ENCODE results near the gene CBFA2T2. TPM values are rescaled to one million over a fixed set of nuclear protein-coding genes. Genes with fewer than 3 reads are reported as not detected.

CBFA2T2 gene
- total and polyA plus RNA-seq, 2 of the 4 experiments (the other 2 are of a cell fraction) = 3.8 to 6.2 TPM

GRCh38 chr20:33629533-33629932 is 139.6 kb downstream of the CBFA2T2 start:
- H2AFZ ChIP-seq (replicated peaks; ENCODE audit: low read length, poor library complexity) = no peak overlapping the region
- CTCF ChIA-PET = no interaction called here
- dilution Hi-C loops (cut with HindIII; ENCODE audit: low sequenced_read_pairs, unreplicated experiment) = no loop called here
- no peaks in the 10 kb centered on the region for H3K4me1 ChIP-seq (ENCODE audit: control insufficient read depth, insufficient read depth, low read length)
- no TSS peak for BruUV-seq (replicated peaks)
- H4K20me1 ChIP-seq (ENCODE audit: insufficient read depth, low read length) = no peaks in the 10 kb centered on the region
- TF ChIP-seq MXI1 (IDR thresholded peaks at IDR 0.05; ENCODE audit: borderline replicate concordance, low read depth, low read length) = no peak
- TF ChIP-seq BHLHE40 (IDR thresholded peaks at IDR 0.05; ENCODE audit: low read depth, low read length) = no peak
- TF ChIP-seq RFX5 (IDR thresholded peaks at IDR 0.05; ENCODE audit: low read depth, low read length) = no peak
- TF ChIP-seq NFE2L2 (IDR thresholded peaks at IDR 0.05; ENCODE audit: low read depth, low read length) = no peak
- TF ChIP-seq CTCF (conservative IDR thresholded peaks at IDR 0.05; ENCODE audit: low read depth, low read length) = no peak
- no peak overlapping the region for H3K56ac ChIP-seq (ENCODE audit: extremely low read depth, insufficient read depth, low read length)
- no peak overlapping the region for H2BK5ac ChIP-seq (ENCODE audit: low read depth, low read length, poor library complexity, severe bottlenecking)
- ATAC-seq (ENCODE audit: low read depth) (no peak), DNase-seq (no peak)
- intact Hi-C loops (cut with micrococcal nuclease) = no loop called here
- no peak overlapping the region for H4K8ac ChIP-seq (ENCODE audit: low read depth in 2 of 2, low read length in 2 of 2)
- H2AK5ac ChIP-seq (ENCODE audit: low read depth, low read length) = no peak overlapping the region
- H3K9me1 ChIP-seq (ENCODE audit: insufficient read depth, low read length) = peaks cover 12% of the 10 kb centered on the region; the same call in 1 of the 2 replicates
- in situ Hi-C loops (cut with MboI; ENCODE audit: low sequenced_read_pairs) = no loop called here
- H3K36me3 ChIP-seq (ENCODE audit: control insufficient read depth, insufficient read depth, low read length) = peaks cover 54% of the 10 kb centered on the region
- POLR2A ChIA-PET (ENCODE audit: unreplicated experiment) = no interaction called here
- H3K14ac ChIP-seq (replicated peaks; ENCODE audit: low read depth, low read length) = no peak overlapping the region
- H3K4ac ChIP-seq (ENCODE audit: low read depth, low read length) = no peak overlapping the region
- H3K4me3 ChIP-seq (ENCODE audit: insufficient read depth, low read depth, low read length) = no peak overlapping the region
- no peak overlapping the region for H4K91ac ChIP-seq (ENCODE audit: insufficient read depth, low read depth, low read length)
- H3K23ac ChIP-seq (ENCODE audit: low read depth, low read length) = no peak overlapping the region
- no peak overlapping the region for H2BK20ac ChIP-seq (ENCODE audit: low read depth, low read length)
- no peak overlapping the region for H3K9ac ChIP-seq (ENCODE audit: low read depth, low read length)
- no peak overlapping the region for H2BK15ac ChIP-seq (ENCODE audit: low read depth, low read length)
- H2AK9ac ChIP-seq (replicated peaks; ENCODE audit: low read depth, low read length, poor library complexity) = no peak overlapping the region
- WGBS, 2 experiments (ENCODE audit: extremely low coverage in 2 of 2, insufficient read length in 1 of 2) = 96% methylated on average over 4 of the region's 10 CpGs; no CpG with 5 or more reads in 1 of the 2 experiments
- no peak overlapping the region for H4K5ac ChIP-seq (ENCODE audit: low read depth, low read length)
- no peak overlapping the region for H3K18ac ChIP-seq (ENCODE audit: low read depth, low read length)
- H3K79me1 ChIP-seq (ENCODE audit: low read depth in 1 of 2, low read length in 2 of 2) = no peaks in the 10 kb centered on the region; a peak in 1 of 4 replicates
- no peak overlapping the region for H3K27ac ChIP-seq (ENCODE audit: insufficient read depth, low read length)
- no peak overlapping the region for H2BK120ac ChIP-seq (ENCODE audit: low read depth, low read length)
- H3K4me2 ChIP-seq (ENCODE audit: low read depth, low read length) = no peak overlapping the region
- no peaks in the 10 kb centered on the region for H3K27me3 ChIP-seq (ENCODE audit: control insufficient read depth, insufficient read depth, low read length)
- no peaks in the 10 kb centered on the region for H3K9me3 ChIP-seq (ENCODE audit: control insufficient read depth, insufficient read depth, low read length)

Measured in IMR-90 (cell line).